Natural killer cell (primary cell): Measurements from ENCODE around the gene CNPY3. TPM values are rescaled to one million over a fixed set of nuclear protein-coding genes. Genes with fewer than 3 reads are reported as not detected.

Experiments used
- ATAC-seq, 3 donors: fragments of 150-1000 bp in 2 of 3; fragments of 200-7000 bp in 1 of 3; cut with Tn5 transposase; 1 replicate in 1 of 3; 2 replicates in 2 of 3; pipeline ENCODE4 v1.10.0; 2021; ENCODE audit warnings: mild to moderate bottlenecking in 2 of 3, moderate library complexity in 2 of 3
- DNase-seq, 2 donors: peaks; one replicate each; pipeline versions ENCODE4 v3.0.0 to v3.0.0-alpha.2; 2013 to 2021; ENCODE audit warnings: mixed read lengths in 1 of 2
- H3K27ac ChIP-seq: one replicate; pipeline ENCODE4 v1.5.1; 2013; ENCODE audit warnings: mild to moderate bottlenecking, low read length
- H3K27me3 ChIP-seq: one replicate; pipeline ENCODE4 v1.6.1; 2013; ENCODE audit warnings: low read length; ENCODE audit not compliant: control insufficient read depth, insufficient read depth
- H3K36me3 ChIP-seq: one replicate; pipeline ENCODE4 v1.6.1; 2013; ENCODE audit warnings: low read length; ENCODE audit not compliant: control insufficient read depth, insufficient read depth
- H3K4me1 ChIP-seq: one replicate; pipeline ENCODE4 v1.6.1; 2013; ENCODE audit warnings: low read length; ENCODE audit not compliant: control insufficient read depth, insufficient read depth
- H3K4me3 ChIP-seq: one replicate; pipeline ENCODE4 v1.5.1; 2013; ENCODE audit warnings: low read length
- H3K9me3 ChIP-seq: one replicate; pipeline ENCODE4 v1.6.1; 2013; ENCODE audit warnings: low read length; ENCODE audit not compliant: control insufficient read depth, insufficient read depth
- H3K27ac Mint-ChIP-seq, 2 donors: one replicate each; pipeline ENCODE4 v1.8.0; 2022; ENCODE audit warnings: mild to moderate bottlenecking in 2 of 2, mixed read lengths in 2 of 2, moderate library complexity in 1 of 2
- H3K27me3 Mint-ChIP-seq, 2 donors: one replicate each; pipeline ENCODE4 v1.8.0; 2022; ENCODE audit warnings: low read depth in 2 of 2, mixed read lengths in 2 of 2
- H3K36me3 Mint-ChIP-seq: one replicate; pipeline ENCODE4 v1.8.0; 2022; ENCODE audit warnings: mixed read lengths
- H3K4me1 Mint-ChIP-seq, 2 donors: one replicate each; pipeline ENCODE4 v1.8.0; 2022; ENCODE audit warnings: mixed read lengths in 2 of 2
- H3K4me3 Mint-ChIP-seq: one replicate; pipeline ENCODE4 v1.8.0; 2022; ENCODE audit warnings: mild to moderate bottlenecking, moderate library complexity, mixed read lengths
- H3K9me3 Mint-ChIP-seq, 2 donors: one replicate each; pipeline ENCODE4 v1.8.0; 2022; ENCODE audit warnings: mixed read lengths in 2 of 2
- WGBS: methylation state at CpG from one replicate; pipeline ENCODE4 v1.1.7; 2013; ENCODE audit warnings: missing lambda C conversion rate; ENCODE audit not compliant: insufficient coverage; 5-methylcytosine and 5-hydroxymethylcytosine counted together
- intact Hi-C: fragments of 100-400 bp; cut with micrococcal nuclease; formaldehyde crosslinking; loops from one replicate; pipeline ENCODE4 v1.14.2; 2022
- total RNA-seq, 4 donors: library from RNA; stranded (reverse); fragments of 120-200 nt in 1 of 4; gene quantifications; one replicate each; pipeline versions ENCODE4 v1.2.3 to v1.2.4, GENCODE V29; 2013 to 2022
- TF ChIP-seq, protein P1 (sequence below): fragments of 200-600 bp; IDR thresholded peaks from one replicate; pipeline ENCODE4 v1.8.0; 2022; ENCODE audit warnings: antibody characterized with exemption

CNPY3 gene
- total RNA-seq, 3 donors from 2014 or later (not counting 1 experiment from before 2014, with no cell fraction given), result 52.4 to 71.2 (median 59.8) TPM

DNA sequence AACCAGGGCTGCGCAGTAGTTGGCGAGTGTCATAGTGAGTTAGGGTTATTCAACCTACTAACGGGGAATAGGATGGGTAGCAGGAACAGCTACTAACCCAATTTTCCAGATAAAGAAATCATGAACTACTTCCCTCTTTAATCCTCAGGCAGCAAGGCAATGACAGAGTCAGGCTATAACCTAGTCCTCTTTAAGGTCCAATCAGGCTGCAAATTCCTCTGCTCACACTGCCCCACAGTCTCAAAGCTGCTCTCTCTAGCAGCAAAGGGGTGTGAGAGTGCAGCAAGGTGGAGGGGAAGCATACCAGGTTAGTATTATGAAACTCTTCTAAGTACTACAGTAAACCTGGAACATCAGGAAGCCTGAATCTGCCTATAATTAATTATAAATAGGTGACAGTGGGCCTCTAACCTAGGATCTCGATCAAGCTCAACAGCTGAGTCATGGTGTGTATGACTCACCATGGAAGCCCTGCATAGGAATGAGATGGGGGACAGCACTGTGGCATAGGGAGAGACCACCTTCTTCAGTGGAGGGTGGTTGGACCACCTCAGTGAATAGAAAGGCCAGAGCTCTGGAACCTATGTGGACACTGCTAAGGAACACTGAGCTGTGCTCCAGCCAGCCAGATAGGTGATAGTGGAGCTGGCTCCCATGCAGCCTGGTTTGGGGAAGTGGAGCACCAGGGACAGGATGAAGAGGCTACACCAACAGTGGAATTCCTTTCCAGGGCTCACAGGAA lies 41.8 kb downstream of the CNPY3 start:
- 78% methylated on average over 3 of the region's 4 CpGs for whole genome bisulfite sequencing
- TF ChIP-seq, protein P1, sequence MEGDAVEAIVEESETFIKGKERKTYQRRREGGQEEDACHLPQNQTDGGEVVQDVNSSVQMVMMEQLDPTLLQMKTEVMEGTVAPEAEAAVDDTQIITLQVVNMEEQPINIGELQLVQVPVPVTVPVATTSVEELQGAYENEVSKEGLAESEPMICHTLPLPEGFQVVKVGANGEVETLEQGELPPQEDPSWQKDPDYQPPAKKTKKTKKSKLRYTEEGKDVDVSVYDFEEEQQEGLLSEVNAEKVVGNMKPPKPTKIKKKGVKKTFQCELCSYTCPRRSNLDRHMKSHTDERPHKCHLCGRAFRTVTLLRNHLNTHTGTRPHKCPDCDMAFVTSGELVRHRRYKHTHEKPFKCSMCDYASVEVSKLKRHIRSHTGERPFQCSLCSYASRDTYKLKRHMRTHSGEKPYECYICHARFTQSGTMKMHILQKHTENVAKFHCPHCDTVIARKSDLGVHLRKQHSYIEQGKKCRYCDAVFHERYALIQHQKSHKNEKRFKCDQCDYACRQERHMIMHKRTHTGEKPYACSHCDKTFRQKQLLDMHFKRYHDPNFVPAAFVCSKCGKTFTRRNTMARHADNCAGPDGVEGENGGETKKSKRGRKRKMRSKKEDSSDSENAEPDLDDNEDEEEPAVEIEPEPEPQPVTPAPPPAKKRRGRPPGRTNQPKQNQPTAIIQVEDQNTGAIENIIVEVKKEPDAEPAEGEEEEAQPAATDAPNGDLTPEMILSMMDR, result no peak
- no peak overlapping the region for H3K4me3 Mint-ChIP-seq
- peaks cover 18% of the 10 kb centered on the region for H3K36me3 ChIP-seq
- no peak overlapping the region for H3K4me3 ChIP-seq
- no peaks in the 10 kb centered on the region for H3K9me3 Mint-ChIP-seq
- H3K36me3 Mint-ChIP-seq, result no peaks in the 10 kb centered on the region
- intact Hi-C loops, result no loop called here
- H3K27ac Mint-ChIP-seq, result no peak overlapping the region
- H3K27ac ChIP-seq, result no peak overlapping the region
- H3K27me3 ChIP-seq, result no peaks in the 10 kb centered on the region
- ATAC-seq (no peak), DNase-seq (no peak)
- no peaks in the 10 kb centered on the region for H3K4me1 ChIP-seq
- H3K9me3 ChIP-seq, result no peaks in the 10 kb centered on the region
- peaks cover 0 to 4% of the 10 kb centered on the region in 2 donors for H3K4me1 Mint-ChIP-seq
- no peaks in the 10 kb centered on the region for H3K27me3 Mint-ChIP-seq

DNA sequence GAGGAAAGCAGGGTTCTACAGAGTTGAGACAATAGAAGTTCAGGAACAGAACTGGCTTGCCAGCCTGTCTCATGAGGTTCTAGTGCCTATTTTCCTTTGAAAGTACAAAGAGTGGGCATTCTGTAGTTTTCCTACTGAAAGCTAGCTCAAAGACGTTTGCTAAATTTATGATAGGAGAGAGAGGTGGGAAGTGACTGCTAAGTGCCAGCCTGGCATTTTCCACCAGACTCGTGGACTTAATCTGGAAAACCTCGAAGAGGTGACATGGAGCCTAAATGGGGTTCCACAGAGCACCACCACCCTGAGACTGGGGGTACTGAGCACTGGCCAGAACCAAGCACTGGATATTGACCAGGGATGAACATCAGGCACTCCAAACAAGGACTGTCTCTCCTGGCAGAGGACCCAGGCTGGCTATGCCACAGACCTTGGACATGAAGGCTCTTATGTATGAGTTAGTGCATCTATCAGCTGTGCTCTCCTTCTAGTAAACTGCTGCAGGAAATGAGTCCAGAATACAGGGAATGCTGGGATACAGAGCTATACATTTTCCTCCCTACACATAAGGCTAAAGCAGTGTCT lies 42.6 kb downstream of the CNPY3 start:
- no peaks in the 10 kb centered on the region for H3K9me3 Mint-ChIP-seq
- TF ChIP-seq, protein P1, result no peak
- H3K4me1 Mint-ChIP-seq, result peaks cover 3 to 7% of the 10 kb centered on the region in 2 donors
- WGBS, result 89% methylated on average over 3 of the region's 3 CpGs
- Histone ChIP-seq H3K4me1 (no peaks in the 10 kb centered on the region), H3K36me3 (peaks cover 14% of the 10 kb centered on the region), H3K9me3 (no peaks in the 10 kb centered on the region), H3K27ac (no peak overlapping the region), H3K4me3 (no peak overlapping the region), H3K27me3 (no peaks in the 10 kb centered on the region)
- DNase-seq (no peak), ATAC-seq (no peak)
- H3K27me3 Mint-ChIP-seq, result no peaks in the 10 kb centered on the region
- H3K27ac Mint-ChIP-seq, result no peak overlapping the region
- H3K4me3 Mint-ChIP-seq, result no peak overlapping the region
- intact Hi-C loops, result no loop called here
- no peaks in the 10 kb centered on the region for H3K36me3 Mint-ChIP-seq

DNA sequence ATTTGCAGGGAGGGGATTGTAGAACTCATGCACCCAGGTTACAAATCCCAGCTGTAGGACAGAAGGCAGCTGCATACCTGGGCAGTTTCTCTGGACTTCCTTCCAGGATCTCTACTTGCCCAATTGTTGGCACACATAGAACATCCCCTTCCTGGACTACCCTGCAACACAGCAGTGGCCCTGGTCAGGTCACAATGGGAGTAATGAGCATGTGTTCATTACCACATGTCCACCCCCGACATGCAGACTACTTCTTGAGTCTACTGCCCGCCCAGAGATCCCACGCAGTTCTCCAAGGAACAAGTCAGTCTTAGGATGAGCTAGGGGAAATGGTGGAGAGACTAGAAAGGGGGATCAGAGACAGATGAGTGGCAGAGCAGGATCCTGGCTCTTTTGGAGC lies 44.6 kb downstream of the CNPY3 start:
- 92% methylated on average over 3 of the region's 3 CpGs for WGBS
- intact Hi-C loops, result no loop called here
- H3K9me3 ChIP-seq, result no peaks in the 10 kb centered on the region
- DNase-seq (no peak), ATAC-seq (no peak)
- H3K36me3 Mint-ChIP-seq, result no peaks in the 10 kb centered on the region
- no peak overlapping the region for H3K4me3 ChIP-seq
- no peak overlapping the region for H3K4me3 Mint-ChIP-seq
- peaks cover 15% of the 10 kb centered on the region for H3K4me1 ChIP-seq
- H3K27me3 ChIP-seq, result no peaks in the 10 kb centered on the region
- no peaks in the 10 kb centered on the region for H3K27me3 Mint-ChIP-seq
- H3K36me3 ChIP-seq, result peaks cover 10% of the 10 kb centered on the region
- peaks cover 12 to 18% of the 10 kb centered on the region in 2 donors for H3K4me1 Mint-ChIP-seq
- no peaks in the 10 kb centered on the region for H3K9me3 Mint-ChIP-seq
- TF ChIP-seq, protein P1, result no peak
- peak overlapping the region in 1 of 2 donors; percentile 21 for H3K27ac Mint-ChIP-seq
- no peak overlapping the region for H3K27ac ChIP-seq
